Vagina (tissue), 2 donors: ENCODE data around the gene UFM1. TPM values are rescaled to one million over a fixed set of nuclear protein-coding genes. Genes with fewer than 3 reads are reported as not detected.

Source experiments
- DNase-seq, 2 donors: peaks; one replicate each; pipeline ENCODE4 v3.0.0-alpha.2; 2017; ENCODE audit errors: extremely low spot score in 2 of 2
- H3K27ac ChIP-seq: fragments of 200-600 bp; sonication (generic); one replicate; pipeline ENCODE4 v1.5.1; 2019
- H3K27me3 ChIP-seq: fragments of 200-600 bp; sonication (generic); one replicate; pipeline ENCODE4 v1.5.1; 2019
- H3K36me3 ChIP-seq, 2 donors: fragments of 200-600 bp; sonication (generic); one replicate each; pipeline ENCODE4 v1.5.1; 2017 to 2019
- H3K4me1 ChIP-seq: fragments of 200-600 bp; sonication (generic); one replicate; pipeline ENCODE4 v1.5.1; 2019
- H3K4me3 ChIP-seq, 2 donors: fragments of 200-600 bp; sonication (generic); 1 replicate in 1 of 2; 2 replicates in 1 of 2; pipeline ENCODE4 v1.5.1; 2016 to 2019
- H3K9me3 ChIP-seq: fragments of 200-600 bp; sonication (generic); one replicate; pipeline ENCODE4 v1.5.1; 2019
- POLR2A ChIP-seq, 2 donors: fragments of 450-650 bp; IDR thresholded peaks; one replicate each; pipeline ENCODE4 v1.6.1; 2017; ENCODE audit warnings: antibody characterized with exemption in 2 of 2, mild to moderate bottlenecking in 2 of 2, moderate library complexity in 2 of 2
- POLR2AphosphoS5 ChIP-seq, 2 donors: sonication (generic); formaldehyde crosslinking; IDR thresholded peaks; one replicate each; pipeline ENCODE4 v1.9.0; 2017; ENCODE audit warnings: antibody characterized with exemption in 2 of 2, mild to moderate bottlenecking in 2 of 2, low read depth in 1 of 2; ENCODE audit not compliant: insufficient read depth in 1 of 2
- intact Hi-C: fragments of 100-400 bp; cut with DNase I; formaldehyde crosslinking; loops from one replicate; pipeline ENCODE4 v1.15.1; 2023
- total RNA-seq: library from RNA; depleted of rRNA; stranded (reverse); fragments of >200 nt; gene quantifications from one replicate; pipeline ENCODE4 v1.2.3, GENCODE V29; 2016
- TF ChIP-seq, protein P1 (sequence below), 3 experiments: fragments of 450-650 bp in 2 of 3; fragments of 200-600 bp in 1 of 3; sonication (generic) in 1 of 3; IDR thresholded peaks; one replicate each; pipeline ENCODE4 v1.5.1; 2017 to 2019; ENCODE audit warnings: antibody characterized with exemption in 3 of 3, mild to moderate bottlenecking in 2 of 3, moderate library complexity in 2 of 3

Gene UFM1
- total RNA-seq, 1 donor from 2014 or later, result 54.5 TPM

DNA sequence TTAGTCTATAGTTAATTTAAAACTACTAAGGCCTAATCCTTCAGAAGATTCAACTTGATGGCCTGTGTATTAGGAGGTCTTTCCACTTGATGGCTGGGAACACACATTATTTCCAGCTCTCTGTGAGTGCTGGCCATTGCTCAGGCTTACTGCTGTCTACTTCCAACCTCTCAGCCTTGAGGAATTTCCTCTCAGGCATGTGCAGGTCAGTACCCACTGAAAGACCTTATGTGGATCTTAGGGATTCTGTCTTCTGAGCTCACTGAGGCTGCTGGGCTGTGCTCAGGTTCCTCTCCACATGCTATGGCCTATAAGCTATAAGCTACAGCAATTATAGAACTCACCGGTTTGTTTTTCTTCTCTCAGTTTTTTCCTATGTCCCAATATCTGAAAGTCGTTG lies 11.6 kb upstream of the UFM1 start:
- H3K4me1 ChIP-seq, result no peaks in the 10 kb centered on the region
- no peak for DNase-seq
- no peak for TF ChIP-seq POLR2A (IDR thresholded peaks at IDR 0.05)
- TF ChIP-seq, protein P1, sequence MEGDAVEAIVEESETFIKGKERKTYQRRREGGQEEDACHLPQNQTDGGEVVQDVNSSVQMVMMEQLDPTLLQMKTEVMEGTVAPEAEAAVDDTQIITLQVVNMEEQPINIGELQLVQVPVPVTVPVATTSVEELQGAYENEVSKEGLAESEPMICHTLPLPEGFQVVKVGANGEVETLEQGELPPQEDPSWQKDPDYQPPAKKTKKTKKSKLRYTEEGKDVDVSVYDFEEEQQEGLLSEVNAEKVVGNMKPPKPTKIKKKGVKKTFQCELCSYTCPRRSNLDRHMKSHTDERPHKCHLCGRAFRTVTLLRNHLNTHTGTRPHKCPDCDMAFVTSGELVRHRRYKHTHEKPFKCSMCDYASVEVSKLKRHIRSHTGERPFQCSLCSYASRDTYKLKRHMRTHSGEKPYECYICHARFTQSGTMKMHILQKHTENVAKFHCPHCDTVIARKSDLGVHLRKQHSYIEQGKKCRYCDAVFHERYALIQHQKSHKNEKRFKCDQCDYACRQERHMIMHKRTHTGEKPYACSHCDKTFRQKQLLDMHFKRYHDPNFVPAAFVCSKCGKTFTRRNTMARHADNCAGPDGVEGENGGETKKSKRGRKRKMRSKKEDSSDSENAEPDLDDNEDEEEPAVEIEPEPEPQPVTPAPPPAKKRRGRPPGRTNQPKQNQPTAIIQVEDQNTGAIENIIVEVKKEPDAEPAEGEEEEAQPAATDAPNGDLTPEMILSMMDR (IDR thresholded peaks at IDR 0.05), result no peak
- no peak for TF ChIP-seq POLR2AphosphoS5 (IDR thresholded peaks at IDR 0.05; ENCODE audit: insufficient read depth in 1 of 2, low read depth in 1 of 2)
- H3K27ac ChIP-seq, result no peak overlapping the region
- intact Hi-C loops, result no loop called here
- H3K27me3 ChIP-seq, result no peaks in the 10 kb centered on the region
- no peak overlapping the region for H3K4me3 ChIP-seq
- no peaks in the 10 kb centered on the region for H3K36me3 ChIP-seq
- H3K9me3 ChIP-seq, result no peaks in the 10 kb centered on the region

DNA sequence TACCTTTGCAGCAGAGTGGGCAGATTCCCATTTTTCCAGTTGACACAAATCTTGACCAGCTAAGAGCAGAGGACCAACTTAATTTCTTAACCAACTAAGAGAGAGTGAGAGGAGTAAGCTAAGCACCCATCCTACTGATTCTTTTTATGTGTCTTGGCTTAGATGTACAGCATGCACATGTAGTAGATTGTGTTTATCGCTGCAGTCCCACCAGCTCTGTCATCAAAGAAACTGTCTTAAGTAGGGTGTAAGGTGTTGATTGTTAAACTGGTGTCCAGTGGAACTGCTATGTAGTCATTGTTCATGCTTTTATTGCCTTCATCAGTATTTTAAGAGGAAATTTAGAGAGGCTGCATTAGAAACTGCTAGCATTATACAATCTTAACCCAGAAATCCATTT lies 9.0 kb upstream of the UFM1 start:
- DNase-seq, result no peak
- Histone ChIP-seq H3K27ac (no peak overlapping the region), H3K36me3 (no peaks in the 10 kb centered on the region), H3K4me3 (no peak overlapping the region), H3K9me3 (no peaks in the 10 kb centered on the region), H3K27me3 (no peaks in the 10 kb centered on the region), H3K4me1 (no peaks in the 10 kb centered on the region)
- intact Hi-C loops, result no loop called here
- TF ChIP-seq POLR2AphosphoS5 (IDR thresholded peaks at IDR 0.05; ENCODE audit: insufficient read depth in 1 of 2, low read depth in 1 of 2), result no peak
- TF ChIP-seq, protein P1 (IDR thresholded peaks at IDR 0.05), result no peak
- no peak for TF ChIP-seq POLR2A (IDR thresholded peaks at IDR 0.05)

DNA sequence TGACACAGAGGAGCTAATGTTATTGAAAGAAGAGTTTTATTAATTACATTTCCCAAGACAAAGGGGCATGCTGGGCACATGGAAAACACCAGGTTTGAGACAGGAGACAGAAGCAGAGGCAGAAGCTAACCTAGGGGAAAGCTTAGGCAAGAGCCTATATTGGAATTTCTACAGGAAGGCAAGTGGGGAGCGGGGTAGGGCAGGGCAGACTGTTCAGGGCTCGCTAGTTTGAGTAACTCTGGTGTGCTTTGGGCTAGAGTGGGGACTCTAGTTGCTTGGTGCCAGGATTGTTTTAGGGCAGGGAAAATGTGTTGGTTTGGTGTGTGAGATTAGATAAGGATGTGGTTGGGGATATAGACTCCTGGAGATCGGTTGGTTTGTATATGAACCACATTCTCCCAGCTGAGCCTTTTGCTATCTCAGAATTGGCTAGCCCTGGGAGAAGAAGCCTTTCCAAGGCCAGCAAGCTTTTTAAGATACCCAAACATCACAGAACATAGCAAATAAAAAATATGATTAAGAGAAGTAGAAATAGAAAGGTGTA lies 8.4 kb upstream of the UFM1 start:
- intact Hi-C loops, result no loop called here
- no peak for DNase-seq
- Histone ChIP-seq H3K27me3 (no peaks in the 10 kb centered on the region), H3K9me3 (no peaks in the 10 kb centered on the region), H3K4me3 (no peak overlapping the region), H3K4me1 (no peaks in the 10 kb centered on the region), H3K36me3 (no peaks in the 10 kb centered on the region), H3K27ac (no peak overlapping the region)
- no peak for TF ChIP-seq POLR2A (IDR thresholded peaks at IDR 0.05)
- TF ChIP-seq POLR2AphosphoS5 (IDR thresholded peaks at IDR 0.05; ENCODE audit: insufficient read depth in 1 of 2, low read depth in 1 of 2), result no peak
- TF ChIP-seq, protein P1 (IDR thresholded peaks at IDR 0.05), result no peak

DNA sequence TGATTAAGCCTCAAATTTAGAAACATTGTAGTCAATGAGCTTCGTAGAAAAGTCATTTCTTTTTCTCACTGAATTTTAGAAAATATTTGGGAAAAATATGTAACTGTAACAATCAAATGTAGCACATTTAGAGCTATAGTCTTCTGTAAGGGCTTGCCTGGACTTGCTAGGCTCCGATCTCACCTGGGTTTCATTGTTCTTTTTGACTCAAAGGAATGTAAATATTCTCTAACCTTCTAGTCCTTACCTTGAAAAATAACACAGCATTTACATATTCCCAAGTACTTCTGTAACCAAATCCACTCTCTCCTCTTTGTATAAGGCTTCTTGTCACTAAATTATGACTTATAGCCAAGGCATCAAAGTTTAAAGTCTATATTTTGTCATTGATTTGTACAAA lies 2.9 kb upstream of the UFM1 start:
- no peaks in the 10 kb centered on the region for H3K36me3 ChIP-seq
- no peak overlapping the region for H3K27ac ChIP-seq
- H3K4me3 ChIP-seq, result no peak overlapping the region
- no peak for DNase-seq
- intact Hi-C loops, result no loop called here
- TF ChIP-seq, protein P1 (IDR thresholded peaks at IDR 0.05), result no peak
- TF ChIP-seq POLR2A (IDR thresholded peaks at IDR 0.05), result no peak
- TF ChIP-seq POLR2AphosphoS5 (IDR thresholded peaks at IDR 0.05; ENCODE audit: insufficient read depth in 1 of 2, low read depth in 1 of 2), result no peak
- H3K9me3 ChIP-seq, result no peaks in the 10 kb centered on the region
- no peaks in the 10 kb centered on the region for H3K27me3 ChIP-seq
- peaks cover 23% of the 10 kb centered on the region for H3K4me1 ChIP-seq

DNA sequence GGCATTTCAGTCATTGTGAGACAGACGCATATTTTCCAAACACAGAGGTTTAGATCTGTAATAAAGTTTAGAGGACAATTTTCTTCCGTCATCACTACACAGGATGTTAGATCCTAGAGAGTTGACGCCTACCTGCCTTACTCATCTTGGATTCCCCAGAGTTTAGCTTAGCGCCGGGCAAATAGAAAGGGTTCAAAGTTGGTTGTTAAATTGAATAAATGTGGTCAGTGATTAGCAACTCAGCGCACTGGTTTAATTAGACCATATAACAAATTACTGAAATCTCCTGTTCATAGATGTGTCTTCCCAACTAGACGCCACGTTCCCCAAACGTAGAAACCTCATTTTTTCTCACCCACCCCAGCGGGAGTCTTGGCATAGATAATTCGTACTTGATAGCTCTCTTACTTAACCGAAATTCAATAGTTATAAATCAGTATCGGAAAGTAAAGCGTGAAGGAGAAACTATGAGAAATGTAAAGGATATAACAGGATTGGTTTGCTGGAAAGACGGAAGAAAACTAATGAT lies 726 bp upstream of the UFM1 start:
- intact Hi-C loops, result no loop called here
- no peak for TF ChIP-seq POLR2AphosphoS5 (IDR thresholded peaks at IDR 0.05; ENCODE audit: insufficient read depth in 1 of 2, low read depth in 1 of 2)
- TF ChIP-seq, protein P1 (IDR thresholded peaks at IDR 0.05), result no peak
- TF ChIP-seq POLR2A (IDR thresholded peaks at IDR 0.05), result no peak
- DNase-seq, result no peak

More for the DNA sequence above, 726 bp upstream of the UFM1 start:
- Histone ChIP-seq H3K36me3 (peaks cover 0 to 7% of the 10 kb centered on the region in 2 donors), H3K4me3 (peak overlapping the region; percentile 61 to 98), H3K4me1 (peaks cover 41% of the 10 kb centered on the region), H3K27ac (peak overlapping the region; percentile 83), H3K9me3 (no peaks in the 10 kb centered on the region), H3K27me3 (no peaks in the 10 kb centered on the region)
